GM10847 (cell line): ENCODE results near the gene SLC25A1.

Experiments
- POLR2A ChIP-seq: IDR thresholded peaks from 2 replicates; pipeline ENCODE4 v1.6.1; 2011; ENCODE audit not compliant: insufficient read length; ENCODE audit errors: extremely low read depth

Gene SLC25A1

GRCh38 chr22:19128946-19129727, 49.4 kb downstream of the SLC25A1 start:
- no peak for TF ChIP-seq POLR2A

DNA sequence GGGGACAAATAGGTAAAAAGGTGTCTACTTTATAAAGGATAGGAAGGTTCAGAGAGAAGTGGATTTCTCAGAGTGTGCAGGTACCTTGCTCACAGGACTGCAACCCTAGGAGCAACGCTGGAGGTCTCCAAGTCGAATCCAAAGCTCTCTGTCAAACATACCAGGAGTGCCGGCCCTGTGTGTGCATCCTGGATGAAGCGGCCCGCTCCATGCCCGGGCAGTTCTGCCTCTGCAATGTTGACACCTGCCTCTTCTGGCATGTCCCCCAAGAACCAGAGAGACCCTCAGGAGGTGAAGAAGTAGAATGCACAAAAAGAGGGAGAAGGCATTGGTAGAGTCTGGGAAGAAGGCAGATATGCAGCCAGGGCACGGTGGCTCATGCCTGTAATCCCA, 50.5 kb downstream of the SLC25A1 start:
- TF ChIP-seq POLR2A, result no peak

- no peak for TF ChIP-seq POLR2A
These were observed 51.1 kb downstream of the SLC25A1 start for GRCh38 chr22:19127329-19128008.

DNA sequence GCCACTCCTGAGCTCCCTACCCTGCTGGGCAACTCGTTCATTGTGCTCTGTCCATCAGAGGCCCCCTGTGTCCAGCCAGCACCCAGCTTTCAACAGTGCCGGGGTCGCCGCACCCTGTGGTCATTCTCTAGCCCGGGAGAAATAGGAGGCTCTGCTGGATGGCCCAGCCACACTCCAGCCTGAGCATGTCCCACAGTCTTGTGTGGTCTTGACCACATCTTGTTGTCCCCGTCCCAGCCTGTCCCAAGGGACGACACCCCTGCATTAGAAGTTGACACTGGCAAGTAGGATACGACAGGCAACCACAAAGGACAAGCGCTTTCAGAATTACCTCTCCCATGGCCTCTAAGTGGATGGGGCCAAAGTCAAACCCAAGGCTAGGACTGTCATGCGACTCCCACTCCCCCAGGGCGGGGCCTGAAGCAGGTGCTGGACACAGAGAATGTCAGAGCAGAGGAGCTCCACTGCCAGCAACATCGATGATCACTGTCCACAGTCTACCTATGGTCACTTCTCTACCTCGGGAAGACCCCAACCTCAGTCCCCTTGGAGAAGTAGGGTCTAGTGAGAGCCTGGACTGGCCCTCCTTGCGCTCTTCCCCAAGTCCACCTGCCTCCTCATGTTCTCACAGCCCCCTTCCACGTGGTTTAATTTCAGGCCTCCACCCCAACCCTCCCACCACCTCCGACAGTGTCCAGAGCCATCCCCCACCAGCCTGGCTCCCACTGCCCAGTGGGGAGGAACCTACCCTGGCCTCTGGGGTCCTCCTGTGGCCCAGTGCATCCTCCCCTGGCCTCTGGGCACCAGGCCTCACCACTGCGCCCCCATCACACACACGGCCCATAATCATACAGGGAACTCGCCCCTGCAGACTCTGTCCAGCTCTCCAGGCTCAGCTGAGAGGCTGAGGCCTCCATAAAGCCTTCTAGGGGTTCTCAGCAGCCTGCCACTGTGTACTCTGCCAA, 51.9 kb downstream of the SLC25A1 start:
- no peak for TF ChIP-seq POLR2A
